GM12878 (cell line): ENCODE results near the gene GDF15. TPM values are rescaled to one million over a fixed set of nuclear protein-coding genes. Genes with fewer than 3 reads are reported as not detected.

ENCODE experiments used
- ATAC-seq: fragments of 200-7000 bp; cut with Tn5 transposase; 3 replicates; pipeline ENCODE4 v1.9.1; 2020; ENCODE audit warnings: mild to moderate bottlenecking, moderate library complexity
- BruUV-seq: library from RNA; stranded (reverse); fragments of 400-500 nt; replicated peaks from 2 replicates; lab custom pipeline; 2021; lab: Mats Ljungman, UMichigan
- CTCF ChIA-PET: fragments of 300-600 bp; sonication (Branson Sonifier 250); formaldehyde crosslinking; extraction: SDS; loops from one replicate; lab custom pipeline; 2021; ENCODE audit warnings: inconsistent platforms; lab: Yijun Ruan, JAX
- POLR2A ChIA-PET: fragments of 350-600 bp; formaldehyde crosslinking; extraction: SDS; loops from one replicate; lab custom pipeline; 2021; ENCODE audit warnings: inconsistent platforms; lab: Charles Lee
- RAD21 ChIA-PET: fragments of 300-600 bp; sonication (Branson Sonifier 250); formaldehyde crosslinking; loops from one replicate; lab custom pipeline; 2023; ENCODE audit warnings: antibody characterized with exemption; ENCODE audit not compliant: unreplicated experiment; lab: Charles Lee
- SMC1A ChIA-PET: fragments of 300-600 bp; sonication (Branson Sonifier 250); formaldehyde crosslinking; loops from one replicate; lab custom pipeline; 2023; ENCODE audit not compliant: unreplicated experiment, uncharacterized antibody; lab: Charles Lee
- DNase-seq: peaks from one replicate; pipeline ENCODE4 v3.0.0-alpha.2; 2011; ENCODE audit warnings: low read depth, low spot score
- FAIRE-seq: peaks from 3 replicates; lab custom pipeline; 2011; peaks lifted over from hg19 to GRCh38; lab: Jason Lieb, UNC
- H2AFZ ChIP-seq: 2 replicates; pipeline ENCODE4 v1.6.0; 2011; ENCODE audit warnings: low read depth, low read length, control low read depth; ENCODE audit not compliant: control insufficient read depth
- H3K27ac ChIP-seq: 2 replicates; pipeline ENCODE4 v1.5.1; 2011; ENCODE audit warnings: control low read depth; ENCODE audit not compliant: control insufficient read depth, insufficient read depth
- H3K27me3 ChIP-seq, 2 experiments: replicated peaks in 1 of 2; 2 replicates each; pipeline versions ENCODE4 v1.6.0 to v1.6.1; 2011; ENCODE audit warnings: low read length in 1 of 2; ENCODE audit not compliant: control insufficient read depth in 2 of 2, insufficient read depth in 2 of 2
- H3K36me3 ChIP-seq, 2 experiments: 2 replicates each; pipeline ENCODE4 v1.5.1; 2011; ENCODE audit warnings: low read length in 1 of 2; ENCODE audit not compliant: control insufficient read depth in 2 of 2, insufficient read depth in 2 of 2
- H3K4me1 ChIP-seq: 2 replicates; pipeline ENCODE4 v1.6.1; 2011; ENCODE audit warnings: mild to moderate bottlenecking, low read length, moderate library complexity, mixed read lengths; ENCODE audit not compliant: control insufficient read depth, insufficient read depth
- H3K4me2 ChIP-seq: 2 replicates; pipeline ENCODE4 v1.6.0; 2011; ENCODE audit warnings: control low read depth; ENCODE audit not compliant: control insufficient read depth, insufficient read depth
- H3K4me3 ChIP-seq: fragments of 200-600 bp; sonication (generic); 2 replicates; pipeline ENCODE4 v1.5.1; 2016
- H3K79me2 ChIP-seq: 2 replicates; pipeline ENCODE4 v1.6.0; 2011; ENCODE audit warnings: low read length; ENCODE audit not compliant: control insufficient read depth, insufficient read depth
- H3K9ac ChIP-seq: 2 replicates; pipeline ENCODE4 v1.8.0; 2011; ENCODE audit warnings: low read length, control low read depth, mixed read lengths; ENCODE audit not compliant: control insufficient read depth, insufficient read depth
- H3K9me3 ChIP-seq: replicated peaks from 3 replicates; pipeline ENCODE4 v1.5.1; 2011; ENCODE audit warnings: mild to moderate bottlenecking, low read length; ENCODE audit not compliant: control insufficient read depth, insufficient read depth
- H4K20me1 ChIP-seq: 2 replicates; pipeline ENCODE4 v1.6.0; 2011; ENCODE audit not compliant: control insufficient read depth, insufficient read depth
- CHD1 ChIP-seq: IDR thresholded peaks from 2 replicates; pipeline ENCODE4 v1.6.1; 2012; ENCODE audit warnings: low read depth, low read length, improper control_type of control experiment
- EED ChIP-seq: sonication (generic); IDR thresholded peaks from 2 replicates; pipeline ENCODE4 v1.6.1; 2016; ENCODE audit warnings: antibody characterized with exemption, low read depth
- ETV6 ChIP-seq, 2 experiments: fragments of 450-650 bp in 1 of 2; IDR thresholded peaks in 1 of 2; conservative IDR thresholded peaks in 1 of 2; 2 replicates each; pipeline ENCODE4 v1.6.1; 2014; ENCODE audit warnings: antibody characterized with exemption in 1 of 2, borderline replicate concordance in 1 of 2, low read depth in 1 of 2, mild to moderate bottlenecking in 1 of 2, moderate library complexity in 1 of 2
- JUND ChIP-seq: IDR thresholded peaks from 2 replicates; pipeline ENCODE4 v1.6.1; 2012; ENCODE audit warnings: low read depth, mild to moderate bottlenecking, low read length, improper control_type of control experiment, moderate library complexity
- MXI1 ChIP-seq: fragments of 150-350 bp; IDR thresholded peaks from 2 replicates; pipeline ENCODE4 v1.6.1; 2011; ENCODE audit warnings: low read depth, mild to moderate bottlenecking, inconsistent platforms, low read length, improper control_type of control experiment
- RB1 ChIP-seq: fragments of 450-650 bp; formaldehyde crosslinking; IDR thresholded peaks from 2 replicates; pipeline ENCODE4 v1.6.1; 2017; ENCODE audit warnings: mild to moderate bottlenecking, borderline replicate concordance
- USF1 ChIP-seq: IDR thresholded peaks from 2 replicates; pipeline ENCODE4 v1.6.1; 2011; ENCODE audit warnings: borderline replicate concordance, low read depth, mild to moderate bottlenecking, moderate library complexity, mixed read lengths, low read length; ENCODE audit not compliant: insufficient read depth; ENCODE audit errors: extremely low read length
- ZBED1 ChIP-seq: IDR thresholded peaks from 2 replicates; pipeline ENCODE4 v1.6.1; 2016; ENCODE audit warnings: borderline replicate concordance
- ZNF622 ChIP-seq: fragments of 450-650 bp; IDR thresholded peaks from 2 replicates; pipeline ENCODE4 v1.6.1; 2017; ENCODE audit warnings: mild to moderate bottlenecking, inconsistent platforms
- WGBS: methylation state at CpG from one replicate; pipeline ENCODE4 v1.1.6; 2016; ENCODE audit warnings: low lambda C conversion rate; ENCODE audit not compliant: insufficient replicate concordance, insufficient coverage; ENCODE audit errors: missing lambda C conversion rate; 5-methylcytosine and 5-hydroxymethylcytosine counted together
- in situ Hi-C: fragments of 300-500 bp; cut with MboI; formaldehyde crosslinking; loops from 9 replicates; pipeline ENCODE4 v1.14.3; 2018; ENCODE audit warnings: mixed read lengths
- intact Hi-C: fragments of 100-400 bp; cut with micrococcal nuclease; formaldehyde crosslinking; loops from one replicate; pipeline ENCODE4 v1.14.2; 2022; ENCODE audit not compliant: unreplicated experiment
- polyA plus RNA-seq, 11 experiments: library from polyadenylated mRNA; depleted of rRNA in 4 of 11; unstranded in 6 of 11; stranded (reverse) in 5 of 11; fragments of >200 nt; fragmentation: Nextera tagmentation in 4 of 11; fragmentation: Illumina TruSeq in 1 of 11; extraction: Ambion mirVana in 4 of 11; extraction: Trizol in 1 of 11; gene quantifications; 1 replicate in 1 of 11; 2 replicates in 10 of 11; pipeline versions ENCODE4 v1.2.1 to v1.2.3, GENCODE V29; 2011 to 2016; ENCODE audit warnings: inconsistent platforms in 2 of 11, missing spikeins in 2 of 11, low read depth in 1 of 11
- total RNA-seq, 4 experiments: library from RNA; depleted of rRNA in 3 of 4; stranded (reverse); fragments of >200 nt in 3 of 4; fragmentation: Illumina TruSeq in 1 of 4; extraction: Trizol in 1 of 4; gene quantifications; 2 replicates each; pipeline versions ENCODE4 v1.2.1 to v1.2.3, GENCODE V29; 2013 to 2021
- TF ChIP-seq, protein P1 (sequence below): fragments of 450-650 bp; IDR thresholded peaks from 2 replicates; pipeline ENCODE4 v1.6.1; 2017; ENCODE audit warnings: low read depth, mild to moderate bottlenecking, moderate library complexity
- TF ChIP-seq, protein P2 (sequence below): fragments of 450-650 bp; IDR thresholded peaks from 2 replicates; pipeline ENCODE4 v1.6.1; 2017; ENCODE audit warnings: mild to moderate bottlenecking

The GDF15 gene
- total and polyA plus RNA-seq, 10 of the 15 experiments (the other 5 are each of a cell fraction or from before 2014, with no cell fraction given): 0.11 to 3.6 (median 1.6) TPM; not detected in 1

DNA sequence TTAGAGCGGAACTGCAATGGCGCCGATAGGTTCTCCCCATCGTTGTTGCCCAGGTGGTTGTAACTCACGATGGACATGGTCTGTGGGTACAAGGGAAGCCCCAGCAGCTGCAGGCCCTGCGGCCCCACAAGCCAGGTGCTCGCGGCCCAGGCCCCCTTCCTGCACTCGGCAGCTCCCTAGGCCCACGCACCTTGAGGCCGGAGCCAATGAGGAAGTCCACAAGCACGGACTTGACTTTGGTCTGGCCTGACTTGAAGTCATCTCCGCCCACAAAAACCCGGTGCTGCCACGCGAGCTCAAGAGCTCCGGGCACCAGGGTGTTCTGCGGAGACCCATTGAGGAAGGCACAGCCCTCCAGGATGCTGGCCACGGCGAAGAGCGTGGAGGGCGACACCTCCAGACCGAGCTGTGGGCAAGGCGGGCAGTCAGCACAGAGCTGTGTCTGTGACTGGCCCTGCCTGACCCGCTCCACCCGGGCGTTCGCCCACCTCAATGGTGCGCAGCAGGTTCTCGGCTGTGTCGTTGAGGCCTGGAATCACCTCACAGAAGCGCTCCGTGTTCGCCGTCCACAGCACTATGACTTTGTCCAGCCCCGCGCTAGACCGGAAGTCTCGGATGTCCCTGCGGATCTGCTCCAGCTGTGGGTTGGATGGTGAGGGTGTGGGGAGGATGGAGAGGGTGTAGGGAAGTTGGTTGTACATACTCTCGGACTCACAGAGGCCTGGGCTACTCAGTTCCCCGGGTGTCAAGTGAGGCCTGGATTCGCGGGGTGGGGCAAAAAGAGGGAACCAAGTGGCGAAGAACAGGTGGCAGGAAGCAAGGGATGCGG is 50.1 kb downstream of the GDF15 start:
- no TSS peak for BruUV-seq
- 87% methylated on average over 46 of the region's 46 CpGs for WGBS
- Histone ChIP-seq H3K79me2 (peaks cover 8% of the 10 kb centered on the region), H3K4me3 (peak overlapping the region; percentile 65; the same call in 1 of the 2 replicates), H3K4me2 (peak overlapping the region; percentile 56), H3K27me3 (no peaks in the 10 kb centered on the region), H2AFZ (no peak overlapping the region), H3K9ac (no peak overlapping the region), H3K36me3 (peaks cover 0 to 2% of the 10 kb centered on the region in 2 experiments; a peak in 3 of 4 replicates), H3K27ac (no peak overlapping the region), H3K4me1 (peaks cover 21% of the 10 kb centered on the region), H3K9me3 (no peaks in the 10 kb centered on the region; the same call in 2 of the 3 replicates), H4K20me1 (no peaks in the 10 kb centered on the region)
- in situ Hi-C loops: no loop called here
- ChIA-PET CTCF (interaction anchor here (0.9 kb wide), 1 partner anchor 17 kb away, joined by 3 read pairs; the partner anchor contains the start of gene SSBP4), SMC1A (interaction anchor here (0.5 kb wide), 1 partner anchor 124 kb away, joined by 3 read pairs; no protein-coding TSS in a partner anchor), POLR2A (interaction anchor here (0.5 kb wide), 2 partner anchors 81 to 380 kb away, joined by 3 to 4 read pairs; no protein-coding TSS in a partner anchor), RAD21 (no interaction called here)
- intact Hi-C loops: no loop called here
- no peak for DNase-seq
- ATAC-seq: no peak
- no peak for FAIRE-seq
- TF ChIP-seq USF1 (no peak), JUND (no peak), CHD1 (no peak), MXI1 (no peak), RB1 (no peak), EED (no peak), ZBED1 (no peak), ZNF622 (no peak), ETV6 (conservative IDR thresholded peaks at IDR 0.05 in 1 of 2, IDR thresholded peaks at IDR 0.05 in 1 of 2; ENCODE audit: borderline replicate concordance in 1 of 2, low read depth in 1 of 2) (no peak)
- TF ChIP-seq, protein P1, sequence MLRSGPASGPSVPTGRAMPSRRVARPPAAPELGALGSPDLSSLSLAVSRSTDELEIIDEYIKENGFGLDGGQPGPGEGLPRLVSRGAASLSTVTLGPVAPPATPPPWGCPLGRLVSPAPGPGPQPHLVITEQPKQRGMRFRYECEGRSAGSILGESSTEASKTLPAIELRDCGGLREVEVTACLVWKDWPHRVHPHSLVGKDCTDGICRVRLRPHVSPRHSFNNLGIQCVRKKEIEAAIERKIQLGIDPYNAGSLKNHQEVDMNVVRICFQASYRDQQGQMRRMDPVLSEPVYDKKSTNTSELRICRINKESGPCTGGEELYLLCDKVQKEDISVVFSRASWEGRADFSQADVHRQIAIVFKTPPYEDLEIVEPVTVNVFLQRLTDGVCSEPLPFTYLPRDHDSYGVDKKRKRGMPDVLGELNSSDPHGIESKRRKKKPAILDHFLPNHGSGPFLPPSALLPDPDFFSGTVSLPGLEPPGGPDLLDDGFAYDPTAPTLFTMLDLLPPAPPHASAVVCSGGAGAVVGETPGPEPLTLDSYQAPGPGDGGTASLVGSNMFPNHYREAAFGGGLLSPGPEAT: no peak
- TF ChIP-seq, protein P2, sequence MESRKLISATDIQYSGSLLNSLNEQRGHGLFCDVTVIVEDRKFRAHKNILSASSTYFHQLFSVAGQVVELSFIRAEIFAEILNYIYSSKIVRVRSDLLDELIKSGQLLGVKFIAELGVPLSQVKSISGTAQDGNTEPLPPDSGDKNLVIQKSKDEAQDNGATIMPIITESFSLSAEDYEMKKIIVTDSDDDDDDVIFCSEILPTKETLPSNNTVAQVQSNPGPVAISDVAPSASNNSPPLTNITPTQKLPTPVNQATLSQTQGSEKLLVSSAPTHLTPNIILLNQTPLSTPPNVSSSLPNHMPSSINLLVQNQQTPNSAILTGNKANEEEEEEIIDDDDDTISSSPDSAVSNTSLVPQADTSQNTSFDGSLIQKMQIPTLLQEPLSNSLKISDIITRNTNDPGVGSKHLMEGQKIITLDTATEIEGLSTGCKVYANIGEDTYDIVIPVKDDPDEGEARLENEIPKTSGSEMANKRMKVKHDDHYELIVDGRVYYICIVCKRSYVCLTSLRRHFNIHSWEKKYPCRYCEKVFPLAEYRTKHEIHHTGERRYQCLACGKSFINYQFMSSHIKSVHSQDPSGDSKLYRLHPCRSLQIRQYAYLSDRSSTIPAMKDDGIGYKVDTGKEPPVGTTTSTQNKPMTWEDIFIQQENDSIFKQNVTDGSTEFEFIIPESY: no peak
